Activated T-helper 9 cell treated with anti-CD3 and anti-CD28 coated beads, Interleukin-2, amount 50 U/mL, for 16 hours (primary cell): ENCODE results near the gene TMTC2.
"Not testable (repeated sequence)": the region's sequence is repeated elsewhere in the genome, so short reads cannot be mapped to it uniquely, and the experiment has no call there.

Experiments used
- DNase-seq: peaks from one replicate; pipeline ENCODE4 v3.0.0-alpha.2; 2020; ENCODE audit warnings: low read depth

Gene TMTC2

DNA sequence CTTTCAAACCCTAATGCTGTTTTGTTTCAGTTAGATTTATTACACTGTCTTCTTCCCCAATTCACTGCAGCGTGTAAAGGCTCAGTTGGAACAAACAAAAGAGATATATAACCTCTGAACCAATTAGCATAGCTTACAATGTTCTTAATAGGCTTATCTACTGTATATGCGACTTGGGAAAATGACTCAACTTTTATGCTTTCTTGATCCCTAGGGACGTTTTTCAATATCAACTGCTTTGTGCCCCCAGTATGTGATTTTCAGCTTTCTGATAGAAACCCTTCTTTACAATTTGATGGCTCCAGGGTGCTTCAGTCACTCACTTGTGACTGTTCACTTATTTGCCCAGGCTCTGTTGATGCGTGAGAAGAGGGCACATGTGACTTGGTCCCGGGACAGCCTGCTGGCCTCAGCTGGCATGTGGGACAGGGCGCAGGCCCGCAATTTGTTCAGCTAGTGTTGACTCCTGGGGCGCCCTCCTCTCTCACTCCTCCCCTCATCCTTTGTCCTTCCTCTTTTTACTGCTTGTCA, 107.1 kb downstream of the TMTC2 start:
- no peak for DNase-seq

DNA sequence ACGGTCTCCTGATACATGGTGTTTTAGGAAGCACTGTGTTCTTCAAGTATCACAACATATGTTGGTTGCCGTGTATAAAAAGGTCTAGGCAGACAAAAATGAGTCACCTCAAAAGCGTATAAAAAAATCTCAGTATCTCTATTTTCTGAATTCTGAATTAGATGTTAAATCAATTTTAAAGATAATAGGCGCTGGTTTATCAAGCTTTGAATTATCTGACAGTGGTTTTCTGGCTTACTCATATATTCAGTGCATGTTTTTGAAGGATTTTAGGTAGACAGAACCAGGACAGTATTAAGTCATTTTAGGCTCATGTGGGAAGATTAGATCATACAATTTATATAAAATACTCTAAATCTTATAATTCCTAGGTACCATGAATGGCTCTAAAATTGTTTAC, 110.8 kb downstream of the TMTC2 start:
- no peak for DNase-seq

DNA sequence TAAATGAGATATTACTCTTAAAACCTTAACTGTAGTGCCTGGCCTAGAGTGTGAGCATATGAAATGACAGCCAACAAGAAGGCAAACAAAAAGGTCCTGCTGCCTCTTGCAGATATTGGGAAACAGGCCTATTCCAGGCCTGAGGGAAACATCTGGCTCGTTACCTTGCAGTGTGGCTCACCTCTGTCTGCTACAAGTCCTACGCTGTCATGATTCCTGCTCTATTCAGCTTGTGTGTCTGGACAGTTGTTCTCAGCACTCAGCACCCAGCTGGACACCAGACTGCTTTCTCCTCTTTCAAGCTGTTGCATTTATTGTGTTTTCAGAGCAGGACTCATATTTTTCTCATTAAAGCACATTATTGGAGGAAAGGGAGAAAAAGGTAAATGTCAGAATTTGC, 113.5 kb downstream of the TMTC2 start:
- DNase-seq = no peak

DNA sequence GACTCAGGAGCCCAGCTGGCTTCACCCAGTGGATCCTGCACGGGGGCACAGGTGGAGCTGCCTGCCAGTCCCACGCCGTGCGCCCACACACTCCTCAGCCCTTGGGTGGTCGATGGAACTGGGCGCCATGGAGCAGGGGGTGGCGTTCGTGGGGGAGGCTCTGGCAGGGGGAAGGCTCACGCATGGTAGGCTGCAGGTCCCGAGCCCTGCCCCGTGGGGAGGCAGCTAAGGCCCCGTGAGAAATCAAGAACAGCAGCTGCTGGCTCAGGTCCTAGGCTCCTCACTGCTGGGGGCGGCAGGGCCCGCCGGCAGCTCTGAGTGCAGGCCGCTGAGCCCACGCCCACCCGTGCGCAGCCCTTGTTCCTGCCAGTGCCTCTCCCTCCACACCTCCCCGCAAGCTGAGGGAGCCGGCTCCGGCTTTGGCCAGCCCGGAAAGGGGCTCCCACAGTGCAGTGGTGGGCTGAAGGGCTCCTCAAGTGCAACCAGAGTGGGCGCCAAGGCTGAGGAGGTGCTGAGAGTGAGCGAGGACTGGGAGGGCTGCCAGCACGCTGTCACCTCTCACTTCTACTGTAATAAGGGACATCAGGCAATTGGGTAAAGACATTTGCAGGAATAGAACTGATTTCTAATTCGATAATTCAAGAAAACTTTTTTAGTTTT, 115.4 kb downstream of the TMTC2 start:
- DNase-seq = no peak

DNA sequence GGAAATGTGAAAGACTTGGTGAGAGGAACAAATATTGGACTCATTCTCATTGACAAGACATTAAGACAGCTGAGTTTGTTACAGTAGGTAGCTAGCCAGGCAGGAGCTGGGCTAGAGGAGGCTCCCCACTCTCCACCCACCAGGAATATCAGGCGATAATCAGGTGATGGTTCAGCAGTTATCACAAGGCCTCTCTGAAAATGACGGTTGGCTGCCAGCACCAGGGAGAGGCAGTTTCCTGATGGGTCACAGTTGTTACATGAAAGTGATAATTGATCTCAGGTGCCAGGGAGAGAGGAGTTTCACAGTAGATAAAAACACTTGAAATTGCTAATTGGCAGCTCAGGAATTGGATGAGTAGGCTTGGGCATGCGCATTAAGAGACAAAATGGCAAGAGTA, 116.5 kb downstream of the TMTC2 start:
- no peak for DNase-seq

DNA sequence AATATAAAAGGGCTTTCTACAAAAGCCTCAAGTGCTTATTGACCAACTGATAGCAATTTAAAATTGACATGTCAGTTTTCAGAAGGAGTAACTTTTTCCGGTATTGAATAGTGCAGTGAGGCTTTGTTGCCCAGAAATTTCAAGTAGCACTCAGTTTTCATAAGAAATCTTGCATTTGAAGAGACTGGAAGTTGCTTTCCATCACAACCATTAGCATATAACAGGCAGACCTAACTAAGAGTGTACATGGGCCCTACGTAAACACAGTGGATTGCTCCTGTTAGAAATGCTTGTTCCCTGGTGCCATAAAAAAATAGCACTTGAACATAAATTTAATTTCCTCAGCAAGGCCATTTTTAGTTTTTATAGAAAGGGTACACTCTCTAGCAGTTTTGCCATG, 117.9 kb downstream of the TMTC2 start:
- DNase-seq = no peak

DNA sequence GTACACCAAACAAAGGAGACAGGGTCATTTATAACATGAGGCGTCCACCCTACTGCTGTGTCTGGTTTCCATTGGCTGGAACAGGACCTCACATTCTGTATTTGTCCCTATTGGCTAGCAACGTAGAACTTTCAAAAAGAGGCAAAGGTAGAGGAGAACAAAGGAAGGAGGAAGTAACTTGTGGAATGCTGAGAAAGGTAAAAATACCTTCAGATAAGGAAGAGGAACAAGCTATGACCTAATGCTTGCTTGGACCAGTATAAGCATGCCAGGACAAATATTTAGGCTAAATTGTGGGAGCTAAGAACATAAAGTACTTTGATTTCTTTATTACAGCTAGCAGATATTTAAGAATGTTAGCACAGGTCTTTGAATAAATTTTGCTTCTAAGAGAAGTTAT, 118.3 kb downstream of the TMTC2 start:
- DNase-seq = not testable (repeated sequence)

DNA sequence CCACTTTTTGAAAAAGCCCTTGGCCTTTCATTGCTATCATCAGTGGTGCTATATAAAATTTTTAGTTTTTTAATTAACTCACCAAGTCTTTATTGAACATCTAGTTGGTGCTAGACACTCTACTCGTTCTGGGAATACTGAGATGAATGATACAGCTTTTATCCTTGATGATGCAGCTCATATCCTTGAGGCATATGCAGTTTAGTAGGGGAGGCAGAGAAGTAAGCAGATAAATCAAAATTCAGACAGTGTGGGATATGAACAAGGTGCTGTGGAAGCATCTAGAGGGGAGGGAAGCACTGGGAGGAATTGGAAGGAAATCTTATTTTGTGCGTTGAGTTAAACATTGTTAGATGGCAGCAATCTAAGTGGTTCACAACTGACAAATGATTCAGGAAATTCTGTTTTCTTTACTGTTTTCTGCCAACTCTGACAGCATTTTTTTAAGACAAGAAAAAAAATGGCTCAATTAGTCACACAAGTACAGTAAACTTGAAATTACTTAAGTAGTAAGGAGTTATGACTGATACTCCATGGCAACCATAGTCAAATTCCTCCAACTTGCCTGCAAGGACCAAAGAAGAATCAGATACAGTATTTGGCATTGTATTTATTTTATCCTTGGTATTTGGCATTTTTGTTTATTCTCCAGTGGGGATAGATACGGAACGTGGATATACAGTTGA, 119.2 kb downstream of the TMTC2 start:
- no peak for DNase-seq

DNA sequence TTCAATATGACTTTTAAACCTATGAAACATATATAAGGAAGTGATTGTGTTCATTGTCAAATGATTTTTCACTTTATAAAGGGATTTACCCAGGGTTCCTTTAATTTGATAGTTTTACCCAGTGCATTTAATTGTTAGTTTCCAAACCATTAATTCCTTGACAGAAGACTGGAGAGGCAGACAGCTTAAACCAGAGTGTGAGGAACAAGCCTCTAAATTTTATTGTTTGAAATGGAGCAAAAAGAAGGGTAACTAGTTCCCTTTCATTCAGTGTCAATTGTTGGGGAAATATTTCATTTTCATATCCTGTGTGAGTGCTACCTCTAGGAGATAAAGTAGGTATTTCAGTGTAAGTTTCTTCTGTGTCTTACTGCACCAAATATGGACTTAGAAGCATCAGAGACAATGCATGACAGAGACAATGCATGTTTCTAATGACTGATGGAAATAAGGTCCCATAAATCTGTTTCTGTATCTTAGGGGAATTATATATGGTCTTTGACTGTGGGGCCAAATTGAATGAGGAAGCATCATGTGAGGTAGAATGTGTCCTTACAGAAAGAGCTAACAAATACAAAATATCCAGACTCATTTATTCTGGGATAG, 120.5 kb downstream of the TMTC2 start:
- DNase-seq = no peak

DNA sequence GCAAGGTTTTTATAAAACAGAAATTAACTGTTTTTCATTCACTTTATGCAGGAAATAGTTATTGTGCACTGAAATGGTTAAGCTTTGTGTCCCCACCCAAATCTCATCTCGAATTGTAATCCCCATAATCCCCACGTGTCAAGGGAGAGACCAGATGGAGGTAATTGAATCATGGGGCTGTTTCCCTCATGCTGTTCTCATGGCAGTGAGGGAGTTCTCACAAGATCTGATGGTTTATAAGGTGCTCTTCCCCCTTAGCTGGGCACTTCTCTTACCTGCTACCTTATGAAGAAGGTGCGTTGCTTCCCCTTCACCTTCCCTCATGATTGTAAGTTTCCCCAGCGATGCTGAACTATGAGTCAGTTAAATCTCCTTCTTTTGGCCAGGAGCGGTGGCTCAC, 123.9 kb downstream of the TMTC2 start:
- DNase-seq = no peak

DNA sequence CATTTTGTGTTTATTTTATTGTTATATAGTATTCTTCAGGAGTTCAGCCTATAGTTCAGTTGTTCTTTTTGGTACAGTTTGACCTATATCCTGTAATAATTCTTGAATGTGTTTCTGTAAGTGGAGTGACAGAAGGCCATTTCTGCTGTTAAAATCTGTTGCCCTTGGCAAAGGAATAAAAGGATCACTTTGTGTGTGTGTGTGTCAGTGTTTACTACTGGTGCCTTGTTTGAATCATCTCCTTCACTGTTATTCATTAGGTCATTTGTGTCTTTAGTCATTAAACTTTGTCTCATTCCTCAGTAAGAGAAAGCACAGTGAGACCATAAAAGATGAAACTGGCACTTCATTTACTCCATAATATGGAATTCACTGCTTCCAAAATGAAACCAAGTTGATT, 130.7 kb downstream of the TMTC2 start:
- DNase-seq = no peak

DNA sequence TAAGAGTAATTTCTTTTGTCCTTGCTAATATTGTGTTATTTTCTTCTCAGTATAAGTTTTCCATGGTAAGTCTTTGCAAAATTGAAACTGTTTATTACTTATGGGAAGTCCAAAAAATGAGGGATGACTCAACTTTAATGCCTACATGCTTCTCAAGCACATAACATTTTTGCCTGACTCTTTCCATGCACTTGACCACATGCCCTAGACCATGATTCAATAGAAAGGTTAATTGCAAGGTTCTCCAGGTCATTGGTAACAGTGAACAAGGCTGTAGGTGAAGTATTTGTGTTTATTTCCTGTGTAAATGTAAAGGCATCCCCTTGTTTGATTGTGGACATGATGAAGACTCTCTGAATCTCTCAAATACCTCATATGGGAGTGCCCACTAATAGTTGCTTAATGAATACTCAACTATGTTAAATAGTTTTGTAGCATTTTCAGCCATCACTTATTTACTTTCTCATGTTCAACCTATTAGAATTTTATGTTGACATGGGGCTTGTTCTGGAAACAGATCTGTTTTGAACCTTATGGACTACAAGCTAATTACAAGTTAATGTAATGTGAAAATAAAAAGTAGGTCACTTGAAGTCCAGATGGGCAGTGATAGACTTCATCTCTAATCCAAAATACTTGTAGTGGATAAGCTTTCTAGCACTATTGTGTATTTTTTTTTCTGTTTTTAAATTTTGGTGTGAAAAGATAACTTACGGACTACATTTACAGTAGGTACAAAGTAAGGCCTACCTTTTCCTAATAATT, 131.7 kb downstream of the TMTC2 start:
- DNase-seq = no peak

DNA sequence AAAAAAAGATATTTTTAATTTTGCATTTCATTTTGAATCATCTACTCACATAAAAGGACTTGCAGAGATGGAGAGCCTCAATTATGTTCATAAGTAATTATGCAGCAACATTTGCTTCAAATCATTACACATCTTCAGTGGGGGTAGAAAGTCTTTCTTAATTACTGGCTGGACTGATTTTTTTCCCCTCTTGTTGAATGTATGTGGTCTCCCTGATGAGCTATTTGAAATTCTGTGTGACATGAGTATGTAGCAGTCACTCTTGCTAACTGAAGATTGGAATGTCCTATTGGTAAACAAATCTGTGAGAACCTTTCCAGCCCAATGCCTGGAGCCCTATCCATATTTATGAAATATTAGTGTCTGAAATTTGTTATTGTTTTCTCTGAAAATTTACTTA, 139.8 kb downstream of the TMTC2 start:
- DNase-seq = no peak

DNA sequence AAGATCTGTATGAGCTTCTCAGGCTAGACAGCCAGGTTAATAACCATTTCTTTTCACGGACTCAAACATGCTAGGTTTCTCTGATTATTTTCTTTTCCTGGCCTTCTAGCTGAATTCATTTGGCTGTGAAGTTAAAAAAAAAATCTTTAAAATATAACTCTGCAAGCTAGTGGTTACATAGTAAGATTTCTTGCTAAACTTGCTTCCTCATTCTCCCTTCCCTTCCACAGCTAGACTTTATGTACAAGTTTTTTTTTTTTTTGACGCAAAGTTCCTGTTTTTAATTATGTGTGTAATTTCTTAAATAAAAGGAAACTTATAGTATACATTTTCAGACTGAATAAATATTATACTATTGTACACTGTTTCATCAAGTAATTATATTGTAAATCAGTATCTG, 145.4 kb downstream of the TMTC2 start:
- no peak for DNase-seq

DNA sequence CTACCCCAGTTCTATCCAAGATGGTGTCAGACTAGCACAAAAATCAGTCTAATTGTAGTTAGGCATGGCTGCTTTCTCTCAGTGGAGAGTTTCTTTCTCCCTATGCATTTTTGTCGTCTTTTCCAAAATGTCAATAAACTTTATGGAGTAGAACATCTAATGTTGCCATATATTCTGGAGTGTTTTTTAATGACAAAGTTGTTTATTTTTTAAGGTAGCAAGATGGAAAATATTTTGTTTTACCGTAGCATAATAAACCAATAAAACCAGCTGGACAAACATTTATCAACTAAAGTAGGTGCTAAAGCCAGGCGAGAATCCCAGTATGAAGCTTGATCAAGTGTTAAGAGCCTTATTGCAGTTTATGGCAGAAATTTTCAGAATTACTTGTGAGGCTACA, 146.3 kb downstream of the TMTC2 start:
- no peak for DNase-seq

DNA sequence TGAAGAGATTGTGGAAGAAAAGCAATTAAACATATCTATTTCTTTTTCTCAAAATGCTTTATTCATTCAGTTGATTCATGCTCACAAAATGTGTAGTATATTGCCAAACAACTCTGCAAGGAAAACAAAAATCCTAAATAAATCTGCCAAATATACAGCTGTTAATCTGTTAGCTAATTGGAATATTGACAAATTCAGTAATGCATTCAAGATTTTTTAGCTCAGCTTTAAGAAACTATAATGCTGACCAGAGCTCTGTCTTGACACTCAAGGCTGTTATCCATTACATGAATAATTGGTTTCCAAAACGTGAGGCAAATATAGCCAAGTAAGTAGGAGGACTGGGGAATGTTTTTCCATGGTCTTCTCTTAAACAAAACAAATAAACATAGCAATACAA, 146.8 kb downstream of the TMTC2 start:
- no peak for DNase-seq

DNA sequence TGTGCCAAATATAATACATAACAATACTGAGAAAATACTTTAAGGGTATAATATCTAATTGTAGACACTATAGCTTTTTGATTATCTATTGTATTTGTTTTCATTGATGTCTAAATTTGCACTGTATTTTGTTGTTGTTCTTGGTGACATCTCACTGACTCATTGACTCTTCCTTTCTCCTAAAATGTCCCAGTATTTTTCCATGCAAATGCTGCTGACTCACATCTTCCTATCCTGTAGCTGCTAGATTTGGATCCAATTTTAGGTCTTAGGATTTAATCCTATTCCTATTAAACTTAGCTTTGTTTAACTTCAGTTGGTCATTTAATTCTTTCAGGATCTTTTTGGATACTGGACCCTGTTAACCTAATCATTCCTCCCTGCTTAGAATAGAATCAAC, 148.5 kb downstream of the TMTC2 start:
- DNase-seq = no peak

DNA sequence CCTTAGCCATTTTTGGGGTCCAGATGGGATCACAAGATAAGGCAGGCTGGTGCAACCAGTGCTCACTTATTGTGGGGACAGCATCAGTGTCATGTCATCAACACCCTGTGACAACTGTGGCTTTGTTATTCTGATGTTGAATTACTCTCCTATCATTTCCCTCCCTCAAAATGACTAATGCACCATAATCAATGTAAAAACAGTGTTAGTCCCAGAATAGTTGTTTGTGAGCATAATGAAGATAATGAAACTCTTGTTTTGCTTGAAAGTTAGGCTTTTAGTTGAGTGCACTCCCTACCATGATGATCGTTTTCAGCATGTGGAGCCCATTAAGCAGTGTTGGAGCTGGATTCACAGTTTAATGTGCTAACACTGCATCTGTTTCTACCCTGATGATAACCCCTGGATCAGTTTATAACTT, 151.4 kb downstream of the TMTC2 start:
- DNase-seq = no peak

DNA sequence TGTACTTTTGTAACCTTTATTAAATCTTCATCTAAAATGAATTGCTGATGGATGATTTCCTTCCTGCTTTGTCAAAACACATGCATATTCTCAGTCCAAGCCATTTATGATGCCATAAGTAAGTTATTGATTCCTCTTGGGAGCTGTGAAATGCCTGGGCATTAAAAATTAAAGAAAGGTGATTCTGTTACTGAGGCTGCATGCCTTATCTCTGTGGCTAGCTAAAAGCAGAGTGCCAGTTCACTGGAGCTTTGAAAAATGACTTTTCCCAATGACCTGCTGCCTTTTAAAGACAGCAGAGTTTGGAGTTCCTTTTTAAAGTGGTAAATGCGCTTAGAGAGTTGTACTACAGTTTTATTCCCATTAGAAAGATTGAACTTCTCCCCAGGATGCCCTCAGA, 152.1 kb downstream of the TMTC2 start:
- DNase-seq = no peak

DNA sequence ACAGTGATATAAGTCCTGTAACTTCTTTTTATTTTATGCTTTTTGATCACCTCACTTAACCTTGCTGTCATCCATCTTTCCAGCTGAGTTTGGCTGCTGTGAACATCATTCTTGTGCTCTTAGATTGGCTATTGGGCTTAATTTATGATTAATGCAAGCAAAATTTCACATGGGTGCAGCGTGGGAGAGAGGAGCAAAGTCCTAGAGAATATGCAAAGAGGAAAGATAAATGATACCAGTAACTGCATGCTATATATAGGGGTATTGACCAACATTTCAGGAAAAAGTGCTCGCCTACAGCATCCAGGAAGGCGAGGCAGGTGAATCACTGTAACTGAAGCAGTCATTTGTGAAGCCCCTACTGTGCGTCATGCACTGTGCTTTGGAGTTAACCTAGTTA, 153.1 kb downstream of the TMTC2 start:
- no peak for DNase-seq

DNA sequence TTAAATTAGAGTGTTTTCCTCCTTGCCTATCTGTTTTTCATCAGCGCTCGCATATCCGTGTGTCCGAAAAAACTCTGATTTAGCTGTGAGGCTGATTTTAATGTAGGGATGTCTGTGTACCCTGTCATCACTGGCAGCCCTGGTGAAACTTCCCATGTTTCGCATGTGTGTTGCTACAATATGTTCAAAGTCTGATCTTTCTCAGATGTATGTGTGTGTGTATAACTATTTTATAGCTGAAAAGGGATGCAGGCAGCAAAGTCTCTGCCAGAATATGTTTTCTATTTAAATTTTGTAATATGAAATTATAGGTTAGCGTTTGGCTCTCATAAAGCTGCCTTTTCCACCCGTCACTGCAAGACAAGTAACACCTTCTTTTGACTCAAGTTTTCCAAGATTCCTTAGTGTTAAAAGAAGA, 154.8 kb downstream of the TMTC2 start:
- DNase-seq = no peak

DNA sequence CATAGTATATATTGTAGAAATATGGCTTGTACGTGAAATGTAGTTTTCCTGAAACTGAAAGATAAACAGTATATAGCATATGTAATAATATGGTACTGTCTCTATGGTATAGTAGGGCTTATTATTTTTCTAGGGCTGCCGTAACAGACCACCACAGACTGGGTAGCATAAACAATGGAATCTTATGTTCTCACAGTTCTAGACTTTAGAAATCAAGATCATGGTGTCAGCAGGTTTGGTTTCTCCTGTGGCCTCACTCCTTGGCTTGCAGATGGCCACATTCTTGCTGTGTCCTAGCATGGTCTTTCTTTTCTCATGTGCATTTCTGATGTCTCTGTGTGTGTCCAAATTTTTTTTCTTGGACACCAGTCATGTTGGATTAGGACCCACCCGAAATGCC, 155.8 kb downstream of the TMTC2 start:
- DNase-seq = no peak

DNA sequence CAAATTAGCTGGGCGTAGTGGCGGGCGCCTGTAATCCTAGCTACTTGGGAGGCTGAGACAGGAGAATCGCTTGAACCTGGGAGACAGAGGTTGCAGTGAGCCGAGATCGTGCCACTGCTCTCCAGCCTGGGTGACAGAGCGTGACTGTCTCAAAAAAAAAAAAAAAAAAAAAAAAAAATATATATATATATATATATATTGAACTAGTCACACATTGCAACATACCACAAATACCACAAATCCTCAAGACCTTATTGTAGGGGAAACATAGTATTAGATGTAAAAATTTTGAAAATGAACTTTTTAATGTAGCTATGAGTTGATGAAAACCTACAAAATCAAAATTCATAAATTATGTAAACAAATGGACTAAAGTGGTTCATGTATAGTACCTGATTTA, 158.4 kb downstream of the TMTC2 start:
- not testable (repeated sequence) for DNase-seq
